ENCODE results near the gene PADI1. TPM values are rescaled to one million over a fixed set of nuclear protein-coding genes. Genes with fewer than 3 reads are reported as not detected.
"Not testable (repeated sequence)": the region's sequence is repeated elsewhere in the genome, so short reads cannot be mapped to it uniquely, and the experiment has no call there.

PADI1 gene
- total and polyA plus RNA-seq, 8 donors: 0.37 to 98.2 TPM; not detected in 6

GRCh38 chr1:17235135-17235885 lies 30.4 kb downstream of the PADI1 start:
- Histone ChIP-seq H3K4me1 (peaks cover 0 to 13% (median 7%) of the 10 kb centered on the region in 4 donors), H3K4me3 (no peak overlapping the region), H3K27me3 (peaks cover 0 to 29% (median 0%) of the 10 kb centered on the region in 3 donors), H3K27ac (no peak overlapping the region), H3K36me3 (no peaks in the 10 kb centered on the region), H3K9me3 (no peaks in the 10 kb centered on the region)
- TF ChIP-seq POLR2A (IDR thresholded peaks at IDR 0.05) (no peak), POLR2AphosphoS5 (IDR thresholded peaks at IDR 0.05) (no peak), EP300 (IDR thresholded peaks at IDR 0.05) (no peak)
- 73 to 86% (median 86%) methylated on average over 9 of the region's 9 CpGs for WGBS, 5 donors
- intact Hi-C loops (cut with DNase I; ENCODE audit: low total_unique reads): loop anchor here (5.0 to 10.0 kb wide), 3 partner anchors 113 to 281 kb away; no protein-coding TSS in a partner anchor
- no peak for DNase-seq

- TF ChIP-seq POLR2A (IDR thresholded peaks at IDR 0.05): no peak
- TF ChIP-seq CTCF (IDR thresholded peaks at IDR 0.05): peak in 6 of 7 experiments; percentile 48 to 95 (median 88)
- no peak for TF ChIP-seq POLR2AphosphoS5 (IDR thresholded peaks at IDR 0.05)
- 18 to 21% (median 19%) methylated on average over 17 to 18 of the region's 18 CpGs for WGBS, 5 donors
- Histone ChIP-seq H3K4me3 (no peak overlapping the region), H3K4me1 (peaks cover 0 to 13% (median 7%) of the 10 kb centered on the region in 4 donors), H3K9me3 (no peaks in the 10 kb centered on the region), H3K27ac (no peak overlapping the region), H3K27me3 (peaks cover 0 to 40% (median 0%) of the 10 kb centered on the region in 3 donors), H3K36me3 (no peaks in the 10 kb centered on the region)
- intact Hi-C loops (cut with DNase I; ENCODE audit: low total_unique reads): loop anchor here (5.0 to 10.0 kb wide), 3 partner anchors 115 to 282 kb away; no protein-coding TSS in a partner anchor
- peak; percentile 91 to 92 for DNase-seq
Observed at GRCh38 chr1:17236779-17237560, 32.0 kb downstream of the PADI1 start.

GRCh38 chr1:17237561-17237903 lies 32.6 kb downstream of the PADI1 start:
- 71 to 82% (median 78%) methylated on average over 4 of the region's 4 CpGs for WGBS, 5 donors
- no peaks in the 10 kb centered on the region for H3K36me3 ChIP-seq
- no peak for TF ChIP-seq POLR2AphosphoS5 (IDR thresholded peaks at IDR 0.05)
- TF ChIP-seq EP300 (IDR thresholded peaks at IDR 0.05): no peak
- no peak for TF ChIP-seq POLR2A (IDR thresholded peaks at IDR 0.05)
- TF ChIP-seq CTCF (IDR thresholded peaks at IDR 0.05): no peak
- intact Hi-C loops (cut with DNase I; ENCODE audit: low total_unique reads): loop anchor here (5.0 to 10.0 kb wide), 3 partner anchors 115 to 283 kb away; no protein-coding TSS in a partner anchor
- H3K27me3 ChIP-seq: peaks cover 0 to 46% (median 0%) of the 10 kb centered on the region in 3 donors
- H3K4me3 ChIP-seq: no peak overlapping the region
- no peak overlapping the region for H3K27ac ChIP-seq
- no peaks in the 10 kb centered on the region for H3K9me3 ChIP-seq
- H3K4me1 ChIP-seq: peaks cover 0 to 13% (median 7%) of the 10 kb centered on the region in 4 donors
- no peak for DNase-seq

- WGBS, 5 donors: 0 to 33% (median 20%) methylated on average over 1 of the region's 1 CpG
- peaks cover 0 to 40% (median 0%) of the 10 kb centered on the region in 3 donors for H3K27me3 ChIP-seq
- H3K4me1 ChIP-seq: no peaks in the 10 kb centered on the region
- intact Hi-C loops (cut with DNase I; ENCODE audit: low total_unique reads): loop anchor here (5.0 to 10.0 kb wide), 3 partner anchors 117 to 285 kb away; no protein-coding TSS in a partner anchor
- H3K36me3 ChIP-seq: no peaks in the 10 kb centered on the region
- TF ChIP-seq POLR2A (IDR thresholded peaks at IDR 0.05) (no peak), EP300 (IDR thresholded peaks at IDR 0.05) (no peak), POLR2AphosphoS5 (IDR thresholded peaks at IDR 0.05) (no peak), CTCF (IDR thresholded peaks at IDR 0.05) (no peak)
- H3K4me3 ChIP-seq: no peak overlapping the region
- H3K27ac ChIP-seq: no peak overlapping the region
- peak in 1 of 2 donors; percentile 88 for DNase-seq
- no peaks in the 10 kb centered on the region for H3K9me3 ChIP-seq
Observed at GRCh38 chr1:17239420-17239819, 34.5 kb downstream of the PADI1 start.

- H3K36me3 ChIP-seq; intact Hi-C loops (cut with DNase I; ENCODE audit: low total_unique reads); H3K9me3 ChIP-seq; DNase-seq; H3K4me1 ChIP-seq; H3K27ac ChIP-seq; H3K4me3 ChIP-seq: not testable (repeated sequence)
- WGBS, 5 donors: 39 to 64% (median 52%) methylated on average over 23 to 28 of the region's 28 CpGs
- peaks cover 0 to 29% (median 0%) of the 10 kb centered on the region in 3 donors for H3K27me3 ChIP-seq
Observed at GRCh38 chr1:17241011-17241779, 36.3 kb downstream of the PADI1 start.

- H3K4me1 ChIP-seq; H3K4me3 ChIP-seq; H3K36me3 ChIP-seq; H3K27ac ChIP-seq; H3K9me3 ChIP-seq; DNase-seq; intact Hi-C loops (cut with DNase I; ENCODE audit: low total_unique reads): not testable (repeated sequence)
- WGBS, 5 donors: 71 to 84% (median 80%) methylated on average over 9 to 11 of the region's 11 CpGs
- H3K27me3 ChIP-seq: peaks cover 0 to 29% (median 0%) of the 10 kb centered on the region in 3 donors
Observed at GRCh38 chr1:17241780-17242074, 36.8 kb downstream of the PADI1 start.
